ENCODE data around the gene PRG2. TPM values are rescaled to one million over a fixed set of nuclear protein-coding genes. Genes with fewer than 3 reads are reported as not detected.
A peak's percentile ranks its signal among the peaks of the same experiment; 100 is the strongest.

PRG2 gene
- total and polyA plus RNA-seq, 4 donors = 0.15 to 0.84 (median 0.39) TPM; not detected in 1

- 90 to 95% methylated on average over 4 of the region's 4 CpGs for WGBS, 2 donors
- Histone ChIP-seq H3K27ac (ENCODE audit: low read depth in 1 of 2, low read length in 2 of 2) (no peak overlapping the region), H3K36me3 (ENCODE audit: control insufficient read depth in 1 of 2, insufficient read depth in 2 of 2, low read length in 1 of 2) (peaks cover 6 to 19% of the 10 kb centered on the region in 2 donors), H3K4me1 (ENCODE audit: control insufficient read depth in 1 of 2, insufficient read depth in 2 of 2, low read length in 2 of 2) (no peaks in the 10 kb centered on the region), H3K9me3 (ENCODE audit: control insufficient read depth, low read length) (no peaks in the 10 kb centered on the region), H3K27me3 (ENCODE audit: control insufficient read depth in 1 of 2, insufficient read depth in 2 of 2, low read length in 1 of 2) (no peaks in the 10 kb centered on the region), H3K4me3 (ENCODE audit: low read length in 2 of 2) (no peak overlapping the region)
- intact Hi-C loops (cut with DNase I) = no loop called here
- DNase-seq = no peak
- no peak for ATAC-seq (ENCODE audit: low FRiP score)
Observed at GRCh38 chr11:57413681-57414080, 23.2 kb upstream of the PRG2 start.

GRCh38 chr11:57410287-57410686 lies 19.8 kb upstream of the PRG2 start:
- peaks cover 8 to 22% of the 10 kb centered on the region in 2 donors for H3K36me3 ChIP-seq (ENCODE audit: control insufficient read depth in 1 of 2, insufficient read depth in 2 of 2, low read length in 1 of 2)
- intact Hi-C loops (cut with DNase I) = no loop called here
- H3K27me3 ChIP-seq (ENCODE audit: control insufficient read depth in 1 of 2, insufficient read depth in 2 of 2, low read length in 1 of 2) = no peaks in the 10 kb centered on the region
- no peaks in the 10 kb centered on the region for H3K9me3 ChIP-seq (ENCODE audit: control insufficient read depth, low read length)
- no peak overlapping the region for H3K4me3 ChIP-seq (ENCODE audit: low read length in 2 of 2)
- H3K4me1 ChIP-seq (ENCODE audit: control insufficient read depth in 1 of 2, insufficient read depth in 2 of 2, low read length in 2 of 2) = no peaks in the 10 kb centered on the region
- DNase-seq (no peak), ATAC-seq (ENCODE audit: low FRiP score) (no peak)
- no peak overlapping the region for H3K27ac ChIP-seq (ENCODE audit: low read depth in 1 of 2, low read length in 2 of 2)

- Histone ChIP-seq H3K27ac (ENCODE audit: low read depth in 1 of 2, low read length in 2 of 2) (no peak overlapping the region), H3K27me3 (ENCODE audit: control insufficient read depth in 1 of 2, insufficient read depth in 2 of 2, low read length in 1 of 2) (no peaks in the 10 kb centered on the region), H3K9me3 (ENCODE audit: control insufficient read depth, low read length) (no peaks in the 10 kb centered on the region), H3K36me3 (ENCODE audit: control insufficient read depth in 1 of 2, insufficient read depth in 2 of 2, low read length in 1 of 2) (peaks cover 8 to 16% of the 10 kb centered on the region in 2 donors), H3K4me3 (ENCODE audit: low read length in 2 of 2) (no peak overlapping the region), H3K4me1 (ENCODE audit: control insufficient read depth in 1 of 2, insufficient read depth in 2 of 2, low read length in 2 of 2) (no peaks in the 10 kb centered on the region)
- 94 to 96% methylated on average over 16 to 18 of the region's 18 CpGs for WGBS, 2 donors
- intact Hi-C loops (cut with DNase I) = no loop called here
- DNase-seq (no peak), ATAC-seq (ENCODE audit: low FRiP score) (no peak)
Observed at GRCh38 chr11:57409321-57410100, 19.1 kb upstream of the PRG2 start.

- WGBS, 2 donors = 83 to 88% methylated on average over 2 of the region's 2 CpGs
- Histone ChIP-seq H3K27ac (ENCODE audit: low read depth in 1 of 2, low read length in 2 of 2) (no peak overlapping the region), H3K4me1 (ENCODE audit: control insufficient read depth in 1 of 2, insufficient read depth in 2 of 2, low read length in 2 of 2) (no peaks in the 10 kb centered on the region), H3K36me3 (ENCODE audit: control insufficient read depth in 1 of 2, insufficient read depth in 2 of 2, low read length in 1 of 2) (peaks cover 8 to 14% of the 10 kb centered on the region in 2 donors), H3K27me3 (ENCODE audit: control insufficient read depth in 1 of 2, insufficient read depth in 2 of 2, low read length in 1 of 2) (no peaks in the 10 kb centered on the region), H3K9me3 (ENCODE audit: control insufficient read depth, low read length) (no peaks in the 10 kb centered on the region), H3K4me3 (ENCODE audit: low read length in 2 of 2) (no peak overlapping the region)
- no peak for DNase-seq
- no peak for ATAC-seq (ENCODE audit: low FRiP score)
- intact Hi-C loops (cut with DNase I) = no loop called here
Observed at GRCh38 chr11:57408771-57409170, 18.3 kb upstream of the PRG2 start.

GRCh38 chr11:57407941-57408475 lies 17.6 kb upstream of the PRG2 start:
- ATAC-seq (ENCODE audit: low FRiP score) = no peak
- Histone ChIP-seq H3K27me3 (ENCODE audit: control insufficient read depth in 1 of 2, insufficient read depth in 2 of 2, low read length in 1 of 2) (no peaks in the 10 kb centered on the region), H3K27ac (ENCODE audit: low read depth in 1 of 2, low read length in 2 of 2) (no peak overlapping the region), H3K9me3 (ENCODE audit: control insufficient read depth, low read length) (no peaks in the 10 kb centered on the region), H3K36me3 (ENCODE audit: control insufficient read depth in 1 of 2, insufficient read depth in 2 of 2, low read length in 1 of 2) (peaks cover 8 to 14% of the 10 kb centered on the region in 2 donors), H3K4me1 (ENCODE audit: control insufficient read depth in 1 of 2, insufficient read depth in 2 of 2, low read length in 2 of 2) (no peaks in the 10 kb centered on the region), H3K4me3 (ENCODE audit: low read length in 2 of 2) (no peak overlapping the region)
- no peak for DNase-seq
- intact Hi-C loops (cut with DNase I) = no loop called here
- 93 to 95% methylated on average over 8 of the region's 8 CpGs for WGBS, 2 donors

GRCh38 chr11:57407010-57407920 lies 16.8 kb upstream of the PRG2 start:
- Histone ChIP-seq H3K27ac (ENCODE audit: low read depth in 1 of 2, low read length in 2 of 2) (no peak overlapping the region), H3K4me3 (ENCODE audit: low read length in 2 of 2) (no peak overlapping the region), H3K27me3 (ENCODE audit: control insufficient read depth in 1 of 2, insufficient read depth in 2 of 2, low read length in 1 of 2) (no peaks in the 10 kb centered on the region), H3K36me3 (ENCODE audit: control insufficient read depth in 1 of 2, insufficient read depth in 2 of 2, low read length in 1 of 2) (peaks cover 8 to 14% of the 10 kb centered on the region in 2 donors), H3K4me1 (ENCODE audit: control insufficient read depth in 1 of 2, insufficient read depth in 2 of 2, low read length in 2 of 2) (no peaks in the 10 kb centered on the region), H3K9me3 (ENCODE audit: control insufficient read depth, low read length) (no peaks in the 10 kb centered on the region)
- no peak for ATAC-seq (ENCODE audit: low FRiP score)
- 78 to 84% methylated on average over 9 of the region's 9 CpGs for WGBS, 2 donors
- no peak for DNase-seq
- intact Hi-C loops (cut with DNase I) = no loop called here

GRCh38 chr11:57406337-57406904 lies 16.0 kb upstream of the PRG2 start:
- H3K9me3 ChIP-seq (ENCODE audit: control insufficient read depth, low read length) = no peaks in the 10 kb centered on the region
- ATAC-seq (ENCODE audit: low FRiP score) (peak; percentile 53), DNase-seq (peak in 1 of 2 donors; percentile 55)
- H3K27me3 ChIP-seq (ENCODE audit: control insufficient read depth in 1 of 2, insufficient read depth in 2 of 2, low read length in 1 of 2) = no peaks in the 10 kb centered on the region
- no peak overlapping the region for H3K27ac ChIP-seq (ENCODE audit: low read depth in 1 of 2, low read length in 2 of 2)
- intact Hi-C loops (cut with DNase I) = no loop called here
- no peaks in the 10 kb centered on the region for H3K4me1 ChIP-seq (ENCODE audit: control insufficient read depth in 1 of 2, insufficient read depth in 2 of 2, low read length in 2 of 2)
- peaks cover 8 to 14% of the 10 kb centered on the region in 2 donors for H3K36me3 ChIP-seq (ENCODE audit: control insufficient read depth in 1 of 2, insufficient read depth in 2 of 2, low read length in 1 of 2)
- 81 to 83% methylated on average over 4 of the region's 4 CpGs for WGBS, 2 donors
- H3K4me3 ChIP-seq (ENCODE audit: low read length in 2 of 2) = no peak overlapping the region

GRCh38 chr11:57405271-57405860 lies 14.9 kb upstream of the PRG2 start:
- DNase-seq (no peak), ATAC-seq (ENCODE audit: low FRiP score) (peak; percentile 20)
- Histone ChIP-seq H3K27me3 (ENCODE audit: control insufficient read depth in 1 of 2, insufficient read depth in 2 of 2, low read length in 1 of 2) (no peaks in the 10 kb centered on the region), H3K4me1 (ENCODE audit: control insufficient read depth in 1 of 2, insufficient read depth in 2 of 2, low read length in 2 of 2) (no peaks in the 10 kb centered on the region), H3K36me3 (ENCODE audit: control insufficient read depth in 1 of 2, insufficient read depth in 2 of 2, low read length in 1 of 2) (peaks cover 8 to 14% of the 10 kb centered on the region in 2 donors), H3K4me3 (ENCODE audit: low read length in 2 of 2) (no peak overlapping the region), H3K27ac (ENCODE audit: low read depth in 1 of 2, low read length in 2 of 2) (no peak overlapping the region), H3K9me3 (ENCODE audit: control insufficient read depth, low read length) (no peaks in the 10 kb centered on the region)
- 78 to 79% methylated on average over 4 of the region's 4 CpGs for WGBS, 2 donors
- intact Hi-C loops (cut with DNase I) = no loop called here

Data from aorta (tissue), 5 donors.